HG03280 (cell line): ENCODE data around the gene GFRAL.

ENCODE experiments used
- ATAC-seq: cut with Tn5 transposase; IDR thresholded peaks from one replicate; pipeline ENCODE4 v1.9.1; 2021; ENCODE audit warnings: mild to moderate bottlenecking, moderate library complexity; ENCODE audit not compliant: unreplicated experiment

GFRAL gene

GRCh38 chr6:55433446-55434130 is 106.3 kb downstream of the GFRAL start:
- ATAC-seq, result no peak

GRCh38 chr6:55437141-55437540 is 109.9 kb downstream of the GFRAL start:
- no peak for ATAC-seq

- no peak for ATAC-seq
Observed at GRCh38 chr6:55438203-55438602, 110.9 kb downstream of the GFRAL start.

GRCh38 chr6:55443238-55444134 is 116.2 kb downstream of the GFRAL start:
- ATAC-seq, result no peak

GRCh38 chr6:55445648-55446204 is 118.5 kb downstream of the GFRAL start:
- no peak for ATAC-seq

- ATAC-seq, result no peak
Observed at GRCh38 chr6:55447891-55448290, 120.6 kb downstream of the GFRAL start.

GRCh38 chr6:55448451-55448850 is 121.2 kb downstream of the GFRAL start:
- no peak for ATAC-seq

- ATAC-seq, result no peak
Observed at GRCh38 chr6:55449225-55449624, 122.0 kb downstream of the GFRAL start.

GRCh38 chr6:55450005-55450404 is 122.7 kb downstream of the GFRAL start:
- no peak for ATAC-seq
